Transverse colon (tissue), 4 donors: ENCODE results near the gene ZDBF2.

Source experiments
- CTCF ChIP-seq, 5 experiments: fragments of 200-600 bp in 3 of 5; fragments of 450-650 bp in 2 of 5; sonication (generic) in 3 of 5; IDR thresholded peaks; 1 replicate in 2 of 5; 2 replicates in 3 of 5; pipeline ENCODE4 v1.5.1; 2016 to 2017; ENCODE audit warnings: antibody characterized with exemption in 5 of 5, inconsistent platforms in 3 of 5, mild to moderate bottlenecking in 2 of 5, moderate library complexity in 1 of 5
- EP300 ChIP-seq: sonication (generic); formaldehyde crosslinking; IDR thresholded peaks from one replicate; pipeline ENCODE4 v1.6.1; 2017; ENCODE audit warnings: antibody characterized with exemption, low read depth
- POLR2A ChIP-seq: fragments of 450-650 bp; IDR thresholded peaks from one replicate; pipeline ENCODE4 v1.6.1; 2016; ENCODE audit warnings: antibody characterized with exemption, mild to moderate bottlenecking, moderate library complexity
- POLR2AphosphoS5 ChIP-seq, 3 donors: sonication (generic); formaldehyde crosslinking; IDR thresholded peaks; one replicate each; pipeline ENCODE4 v1.6.1; 2016; ENCODE audit warnings: antibody characterized with exemption in 3 of 3

- TF ChIP-seq CTCF (IDR thresholded peaks at IDR 0.05) (no peak), POLR2AphosphoS5 (IDR thresholded peaks at IDR 0.05) (no peak), EP300 (no peak), POLR2A (no peak)
Observed at GRCh38 chr2:206337956-206338355, 63.5 kb downstream of the ZDBF2 start.
